ENCODE results near the gene HTR1B. TPM values are rescaled to one million over a fixed set of nuclear protein-coding genes. Genes with fewer than 3 reads are reported as not detected.

HTR1B gene
- total and polyA plus RNA-seq, 10 of the 15 experiments (the other 5 are each of a cell fraction or from before 2014, with no cell fraction given), result 0.98 TPM; not detected in 9

DNA sequence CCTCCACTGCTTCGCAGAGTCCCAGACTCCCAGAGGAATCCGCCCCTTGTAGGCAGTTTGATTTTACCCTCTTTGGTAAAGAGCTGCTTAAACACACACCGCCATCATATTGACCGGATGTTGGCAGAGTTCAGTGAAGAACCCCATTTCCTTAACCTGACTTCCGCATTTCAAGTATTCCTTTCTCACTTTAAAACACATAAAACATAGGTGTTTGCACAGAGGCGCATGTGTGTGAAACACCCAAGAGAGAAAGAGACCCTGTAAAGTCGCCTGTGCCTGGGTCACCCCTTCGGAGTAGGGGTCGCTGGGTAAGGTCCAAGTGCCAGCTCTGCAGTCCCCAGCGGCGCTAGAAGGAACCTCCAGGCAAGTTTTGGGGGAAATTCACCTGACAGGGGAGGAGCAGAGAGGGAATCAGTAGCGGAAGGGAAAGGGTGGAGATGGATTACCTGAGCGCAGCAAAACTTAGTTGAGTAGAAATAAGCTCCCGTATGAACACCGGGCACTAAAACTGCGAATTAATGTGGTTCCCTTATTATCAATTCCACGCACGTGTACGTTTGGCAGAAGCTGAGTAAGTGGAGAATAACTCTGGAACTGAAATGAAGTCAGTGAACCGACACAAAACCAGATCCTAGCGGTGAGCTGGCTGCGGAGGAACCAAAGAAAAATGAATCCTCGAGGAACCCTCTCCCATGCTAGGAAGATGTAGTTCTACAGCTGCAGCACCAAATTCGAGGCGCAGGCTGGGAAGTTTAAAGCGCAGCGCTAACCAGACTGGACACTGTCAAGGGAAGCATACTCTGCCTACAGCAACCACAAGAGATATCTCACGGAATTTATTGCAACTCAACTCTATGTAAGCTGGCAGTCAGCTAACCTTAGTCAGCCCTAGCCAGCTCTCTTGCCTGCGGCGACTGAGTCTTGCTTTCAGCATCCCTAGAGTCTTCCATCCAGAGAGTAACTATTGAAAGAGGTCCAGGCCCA lies 3.5 kb upstream of the HTR1B start (continued):
- TF ChIP-seq GABPA (IDR thresholded peaks at IDR 0.05; ENCODE audit: low read depth) (peak; percentile 79), TARDBP (IDR thresholded peaks at IDR 0.05; ENCODE audit: borderline replicate concordance) (no peak), HDGF (IDR thresholded peaks at IDR 0.05) (no peak), SMC3 (IDR thresholded peaks at IDR 0.05; ENCODE audit: borderline replicate concordance, low read length) (no peak), POU2F2 (IDR thresholded peaks at IDR 0.05; ENCODE audit: borderline replicate concordance, low read depth, low read length) (no peak), REST (IDR thresholded peaks at IDR 0.05; ENCODE audit: low read depth, low read length) (no peak), NFYB (IDR thresholded peaks at IDR 0.05; ENCODE audit: insufficient read depth, low read depth, low read length) (no peak), GATAD2B (conservative IDR thresholded peaks at IDR 0.05; ENCODE audit: low read depth) (no peak; the same call in 1 of the 2 replicates), LARP7 (IDR thresholded peaks at IDR 0.05) (no peak), NFYA (IDR thresholded peaks at IDR 0.05; ENCODE audit: borderline replicate concordance, low read depth, low read length) (no peak), TCF12 (IDR thresholded peaks at IDR 0.05; ENCODE audit: low read depth, low read length) (no peak), NFIC (IDR thresholded peaks at IDR 0.05; ENCODE audit: low read depth, low read length) (no peak), CBX5 (IDR thresholded peaks at IDR 0.05; ENCODE audit: low read depth) (0 out of 2 replicates have a peak, but pooled peaks have one; percentile 35), PAX8 (IDR thresholded peaks at IDR 0.05) (no peak), EP300 (IDR thresholded peaks at IDR 0.05; ENCODE audit: borderline replicate concordance in 1 of 2, control insufficient read depth in 1 of 2, low read depth in 2 of 2, low read length in 2 of 2) (no peak), CREM (IDR thresholded peaks at IDR 0.05; ENCODE audit: low read depth) (no peak), HCFC1 (IDR thresholded peaks at IDR 0.05; ENCODE audit: low read length) (no peak), CHD4 (IDR thresholded peaks at IDR 0.05) (no peak), JUND (IDR thresholded peaks at IDR 0.05; ENCODE audit: low read depth, low read length) (no peak)
- TF ChIP-seq, protein P1, sequence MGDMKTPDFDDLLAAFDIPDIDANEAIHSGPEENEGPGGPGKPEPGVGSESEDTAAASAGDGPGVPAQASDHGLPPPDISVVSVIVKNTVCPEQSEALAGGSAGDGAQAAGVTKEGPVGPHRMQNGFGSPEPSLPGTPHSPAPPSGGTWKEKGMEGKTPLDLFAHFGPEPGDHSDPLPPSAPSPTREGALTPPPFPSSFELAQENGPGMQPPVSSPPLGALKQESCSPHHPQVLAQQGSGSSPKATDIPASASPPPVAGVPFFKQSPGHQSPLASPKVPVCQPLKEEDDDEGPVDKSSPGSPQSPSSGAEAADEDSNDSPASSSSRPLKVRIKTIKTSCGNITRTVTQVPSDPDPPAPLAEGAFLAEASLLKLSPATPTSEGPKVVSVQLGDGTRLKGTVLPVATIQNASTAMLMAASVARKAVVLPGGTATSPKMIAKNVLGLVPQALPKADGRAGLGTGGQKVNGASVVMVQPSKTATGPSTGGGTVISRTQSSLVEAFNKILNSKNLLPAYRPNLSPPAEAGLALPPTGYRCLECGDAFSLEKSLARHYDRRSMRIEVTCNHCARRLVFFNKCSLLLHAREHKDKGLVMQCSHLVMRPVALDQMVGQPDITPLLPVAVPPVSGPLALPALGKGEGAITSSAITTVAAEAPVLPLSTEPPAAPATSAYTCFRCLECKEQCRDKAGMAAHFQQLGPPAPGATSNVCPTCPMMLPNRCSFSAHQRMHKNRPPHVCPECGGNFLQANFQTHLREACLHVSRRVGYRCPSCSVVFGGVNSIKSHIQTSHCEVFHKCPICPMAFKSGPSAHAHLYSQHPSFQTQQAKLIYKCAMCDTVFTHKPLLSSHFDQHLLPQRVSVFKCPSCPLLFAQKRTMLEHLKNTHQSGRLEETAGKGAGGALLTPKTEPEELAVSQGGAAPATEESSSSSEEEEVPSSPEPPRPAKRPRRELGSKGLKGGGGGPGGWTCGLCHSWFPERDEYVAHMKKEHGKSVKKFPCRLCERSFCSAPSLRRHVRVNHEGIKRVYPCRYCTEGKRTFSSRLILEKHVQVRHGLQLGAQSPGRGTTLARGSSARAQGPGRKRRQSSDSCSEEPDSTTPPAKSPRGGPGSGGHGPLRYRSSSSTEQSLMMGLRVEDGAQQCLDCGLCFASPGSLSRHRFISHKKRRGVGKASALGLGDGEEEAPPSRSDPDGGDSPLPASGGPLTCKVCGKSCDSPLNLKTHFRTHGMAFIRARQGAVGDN (IDR thresholded peaks at IDR 0.05), result no peak
- TF ChIP-seq, protein P2, sequence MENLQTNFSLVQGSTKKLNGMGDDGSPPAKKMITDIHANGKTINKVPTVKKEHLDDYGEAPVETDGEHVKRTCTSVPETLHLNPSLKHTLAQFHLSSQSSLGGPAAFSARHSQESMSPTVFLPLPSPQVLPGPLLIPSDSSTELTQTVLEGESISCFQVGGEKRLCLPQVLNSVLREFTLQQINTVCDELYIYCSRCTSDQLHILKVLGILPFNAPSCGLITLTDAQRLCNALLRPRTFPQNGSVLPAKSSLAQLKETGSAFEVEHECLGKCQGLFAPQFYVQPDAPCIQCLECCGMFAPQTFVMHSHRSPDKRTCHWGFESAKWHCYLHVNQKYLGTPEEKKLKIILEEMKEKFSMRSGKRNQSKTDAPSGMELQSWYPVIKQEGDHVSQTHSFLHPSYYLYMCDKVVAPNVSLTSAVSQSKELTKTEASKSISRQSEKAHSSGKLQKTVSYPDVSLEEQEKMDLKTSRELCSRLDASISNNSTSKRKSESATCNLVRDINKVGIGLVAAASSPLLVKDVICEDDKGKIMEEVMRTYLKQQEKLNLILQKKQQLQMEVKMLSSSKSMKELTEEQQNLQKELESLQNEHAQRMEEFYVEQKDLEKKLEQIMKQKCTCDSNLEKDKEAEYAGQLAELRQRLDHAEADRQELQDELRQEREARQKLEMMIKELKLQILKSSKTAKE (IDR thresholded peaks at IDR 0.05; ENCODE audit: low read depth, poor library complexity, severe bottlenecking), result no peak
